Spinal cord (tissue), 10 donors: Measurements from ENCODE around the gene SHE. TPM values are rescaled to one million over a fixed set of nuclear protein-coding genes. Genes with fewer than 3 reads are reported as not detected.

ENCODE experiments used
- DNase-seq, 6 donors: peaks; one replicate each; pipeline versions ENCODE4 v3.0.0 to v3.0.0-alpha.2; 2013 to 2015; ENCODE audit warnings: low spot score in 6 of 6, low read depth in 4 of 6
- H3K27ac ChIP-seq: one replicate; pipeline ENCODE4 v1.5.1; 2013; ENCODE audit warnings: low read depth, low read length, control low read depth
- H3K27me3 ChIP-seq: one replicate; pipeline ENCODE4 v1.6.1; 2013; ENCODE audit warnings: low read length; ENCODE audit not compliant: control insufficient read depth, insufficient read depth
- H3K36me3 ChIP-seq: one replicate; pipeline ENCODE4 v1.6.1; 2013; ENCODE audit warnings: low read length; ENCODE audit not compliant: control insufficient read depth, insufficient read depth
- H3K4me1 ChIP-seq: one replicate; pipeline ENCODE4 v1.6.1; 2013; ENCODE audit warnings: low read length; ENCODE audit not compliant: control insufficient read depth, insufficient read depth
- H3K4me3 ChIP-seq: one replicate; pipeline ENCODE4 v1.5.1; 2013; ENCODE audit warnings: low read depth, low read length, control low read depth
- H3K9me3 ChIP-seq: one replicate; pipeline ENCODE4 v1.6.1; 2013; ENCODE audit warnings: low read length; ENCODE audit not compliant: control insufficient read depth, insufficient read depth
- WGBS: methylation state at CpG from one replicate; pipeline ENCODE4 v1.1.5; 2013; ENCODE audit warnings: missing lambda C conversion rate; ENCODE audit not compliant: insufficient coverage; 5-methylcytosine and 5-hydroxymethylcytosine counted together
- polyA plus RNA-seq, 2 donors: library from polyadenylated mRNA; unstranded; fragments of 120-200 nt; gene quantifications; one replicate each; pipeline ENCODE4 v1.2.1, GENCODE V29; 2013; ENCODE audit not compliant: insufficient read length in 2 of 2
- total RNA-seq, 2 donors: library from RNA; depleted of rRNA in 1 of 2; stranded (reverse); fragments of 120-200 nt in 1 of 2; fragments of >200 nt in 1 of 2; gene quantifications; one replicate each; pipeline versions ENCODE4 v1.2.3 to v1.2.4, GENCODE V29; 2013 to 2014
- donor health status: healthy.

The SHE gene
- total and polyA plus RNA-seq, 4 donors = 3.7 to 10.5 (median 5.9) TPM

DNA sequence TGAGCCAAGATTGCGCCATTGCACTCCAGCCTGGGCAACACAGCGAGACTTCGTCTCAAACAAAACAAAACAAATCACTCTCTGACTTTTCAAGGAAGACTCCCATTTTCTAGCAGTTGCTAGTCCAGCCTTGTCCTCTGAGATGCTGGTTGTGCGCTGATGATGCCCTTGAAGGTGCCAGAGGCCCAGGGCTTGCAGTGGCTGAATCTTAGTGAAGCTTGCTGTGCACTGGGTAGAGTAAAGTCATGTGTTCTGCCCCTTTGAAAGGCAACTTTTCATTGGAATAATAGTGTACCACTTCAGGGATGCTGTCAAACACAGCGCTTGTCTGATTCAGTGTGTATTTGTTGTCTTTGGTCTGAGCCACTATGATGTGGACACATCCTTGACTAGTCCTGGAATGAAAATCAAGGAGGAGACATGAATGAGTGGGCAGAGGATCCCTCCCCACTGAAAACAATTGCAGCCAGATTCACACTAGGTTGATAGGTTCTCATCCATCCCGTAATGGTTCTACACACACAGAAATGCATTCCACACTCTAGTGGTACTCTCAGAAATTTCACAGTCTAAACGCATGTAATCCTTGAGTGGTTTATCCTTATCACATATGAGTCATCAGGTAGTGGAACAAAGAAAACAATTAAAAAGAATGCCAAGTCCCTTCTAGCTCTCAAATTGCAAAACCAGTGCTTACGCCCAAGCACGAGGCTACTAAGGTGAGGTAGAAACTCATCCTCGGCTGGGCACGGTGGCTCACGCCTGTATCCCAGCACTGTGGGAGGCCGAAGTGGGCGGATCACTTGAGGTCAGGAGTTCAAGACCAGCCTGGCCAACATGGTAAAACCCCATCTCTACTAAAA lies 18.0 kb downstream of the SHE start:
- Histone ChIP-seq H3K27ac (no peak overlapping the region), H3K27me3 (peaks cover 5% of the 10 kb centered on the region), H3K9me3 (no peaks in the 10 kb centered on the region), H3K4me1 (peaks cover 6% of the 10 kb centered on the region), H3K36me3 (no peaks in the 10 kb centered on the region), H3K4me3 (no peak overlapping the region)
- WGBS = 92% methylated on average over 11 of the region's 14 CpGs
- no peak for DNase-seq

DNA sequence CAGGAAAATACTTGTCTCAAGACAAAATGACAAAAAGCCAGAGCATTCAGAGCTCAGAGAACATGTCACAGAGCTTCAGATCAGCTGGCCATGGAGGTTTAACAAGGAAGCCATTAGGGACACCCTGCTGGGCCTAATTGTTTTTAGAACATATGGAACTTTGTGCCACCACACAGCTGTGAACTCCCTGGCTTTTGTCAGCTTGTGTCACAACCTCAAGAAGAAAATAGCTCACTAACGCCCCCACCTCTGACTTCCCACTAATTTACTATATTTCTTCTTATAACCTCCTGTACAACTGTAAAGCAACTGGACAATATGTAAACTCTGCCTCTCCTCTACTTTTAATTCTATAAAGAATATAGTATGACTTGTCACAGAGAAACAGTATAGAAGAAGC lies 21.2 kb downstream of the SHE start:
- no peaks in the 10 kb centered on the region for H3K27me3 ChIP-seq
- no peak overlapping the region for H3K27ac ChIP-seq
- peaks cover 6% of the 10 kb centered on the region for H3K4me1 ChIP-seq
- H3K9me3 ChIP-seq = no peaks in the 10 kb centered on the region
- peak in 2 of 6 donors; percentile 20 to 76 for DNase-seq
- H3K36me3 ChIP-seq = no peaks in the 10 kb centered on the region
- H3K4me3 ChIP-seq = no peak overlapping the region
- WGBS = no CpG with 5 or more reads among the region's 1 CpG

DNA sequence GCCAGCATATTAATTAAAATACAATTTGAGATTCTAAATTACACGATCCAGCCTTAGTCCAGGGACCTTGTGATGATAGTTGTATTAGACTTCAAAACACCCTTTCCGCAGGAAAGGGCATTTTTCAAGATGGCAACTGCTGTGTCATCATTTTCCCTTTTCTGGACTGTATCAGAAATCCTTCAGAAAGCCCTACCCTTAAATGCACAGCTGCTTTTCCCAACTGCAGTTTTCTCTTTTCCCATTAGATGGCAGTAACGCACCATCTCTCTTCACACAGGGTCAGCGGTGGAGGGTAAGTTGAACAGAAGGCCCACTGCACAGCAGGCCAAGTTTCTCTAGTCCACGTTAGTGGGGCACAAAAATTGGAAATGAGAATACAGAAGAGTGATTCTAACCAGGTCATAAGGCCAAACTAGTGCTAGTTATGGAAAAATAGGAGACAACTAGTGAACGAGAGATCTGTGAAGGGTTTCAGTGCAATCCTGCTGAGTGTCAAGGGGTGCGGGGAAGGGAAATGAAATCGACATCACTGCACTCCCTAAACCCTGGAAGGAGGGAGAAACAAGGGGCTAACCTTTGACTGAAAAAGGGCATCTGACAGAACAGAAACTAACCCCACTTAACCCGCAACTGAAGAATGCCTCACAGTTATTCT lies 22.3 kb downstream of the SHE start:
- peak; percentile 81 to 96 (median 84) for DNase-seq
- Histone ChIP-seq H3K4me1 (peaks cover 11% of the 10 kb centered on the region), H3K27ac (no peak overlapping the region), H3K4me3 (no peak overlapping the region), H3K27me3 (no peaks in the 10 kb centered on the region), H3K9me3 (no peaks in the 10 kb centered on the region), H3K36me3 (no peaks in the 10 kb centered on the region)
- WGBS = 56% methylated on average over 3 of the region's 9 CpGs

DNA sequence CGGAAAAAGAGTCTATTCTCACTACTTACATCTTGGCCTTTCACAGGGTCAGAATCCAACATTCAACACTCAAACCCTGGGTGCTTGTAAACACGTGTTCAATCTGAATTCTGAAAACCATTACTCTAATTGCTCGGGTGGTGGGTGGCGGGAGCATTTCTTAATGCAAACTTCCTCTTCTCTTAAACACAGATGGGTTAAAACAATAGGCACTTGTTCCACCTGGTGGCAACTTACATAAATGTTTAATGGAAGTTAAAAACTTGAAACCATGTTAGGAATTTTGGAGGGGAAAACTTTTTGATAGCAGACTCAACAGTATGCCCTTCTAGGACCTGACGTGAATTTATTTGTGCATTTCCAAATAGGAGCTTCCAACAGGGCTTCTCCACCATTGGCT lies 23.6 kb downstream of the SHE start:
- no peak overlapping the region for H3K27ac ChIP-seq
- DNase-seq = no peak
- H3K9me3 ChIP-seq = no peaks in the 10 kb centered on the region
- no peak overlapping the region for H3K4me3 ChIP-seq
- H3K27me3 ChIP-seq = no peaks in the 10 kb centered on the region
- no peaks in the 10 kb centered on the region for H3K36me3 ChIP-seq
- peaks cover 21% of the 10 kb centered on the region for H3K4me1 ChIP-seq
- no CpG with 5 or more reads among the region's 5 CpGs for WGBS

DNA sequence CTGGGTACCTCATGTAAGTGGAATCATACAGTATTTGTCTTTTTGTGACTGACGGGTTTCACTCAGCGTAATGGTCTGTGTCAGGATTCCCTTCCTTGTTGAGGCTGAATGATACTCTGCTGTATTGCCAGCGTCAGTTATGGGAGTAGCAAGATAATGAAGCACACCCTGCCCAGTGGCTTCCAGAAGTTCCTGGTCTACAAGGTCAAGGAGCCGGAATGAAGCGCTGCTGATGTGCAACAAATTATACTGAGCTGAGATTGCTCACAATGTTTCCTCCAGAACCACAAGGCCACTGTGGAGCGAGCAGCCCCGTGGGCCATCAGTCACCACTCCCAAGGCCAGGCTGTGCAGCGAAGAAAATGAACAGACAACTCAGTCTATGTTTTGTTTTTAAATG lies 24.2 kb downstream of the SHE start:
- no peak for DNase-seq
- Histone ChIP-seq H3K4me3 (no peak overlapping the region), H3K27me3 (no peaks in the 10 kb centered on the region), H3K4me1 (peaks cover 21% of the 10 kb centered on the region), H3K9me3 (no peaks in the 10 kb centered on the region), H3K36me3 (no peaks in the 10 kb centered on the region), H3K27ac (no peak overlapping the region)
- 97% methylated on average over 5 of the region's 8 CpGs for WGBS

DNA sequence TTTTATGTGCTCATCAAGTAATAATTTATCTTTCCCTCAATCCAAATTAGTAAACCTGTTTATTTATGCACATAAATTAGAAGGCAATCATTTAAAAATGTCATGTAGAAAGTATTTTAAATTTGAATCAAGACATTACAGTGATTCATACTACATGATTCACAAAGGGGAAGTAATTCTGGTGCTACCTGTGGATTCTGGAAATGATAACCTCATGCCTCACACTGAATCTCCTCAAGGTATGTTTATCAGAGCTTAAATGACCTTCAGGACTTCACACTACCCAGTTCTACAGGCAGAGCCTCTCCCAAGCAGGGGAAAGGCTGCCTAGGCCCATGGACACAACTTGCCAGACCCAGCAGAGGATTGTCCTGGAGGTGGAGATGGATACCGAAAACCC lies 25.4 kb downstream of the SHE start:
- peaks cover 21% of the 10 kb centered on the region for H3K4me1 ChIP-seq
- no peaks in the 10 kb centered on the region for H3K9me3 ChIP-seq
- no peaks in the 10 kb centered on the region for H3K27me3 ChIP-seq
- H3K27ac ChIP-seq = no peak overlapping the region
- H3K4me3 ChIP-seq = no peak overlapping the region
- no peaks in the 10 kb centered on the region for H3K36me3 ChIP-seq
- WGBS = 100% methylated on average over 1 of the region's 1 CpG
- no peak for DNase-seq

DNA sequence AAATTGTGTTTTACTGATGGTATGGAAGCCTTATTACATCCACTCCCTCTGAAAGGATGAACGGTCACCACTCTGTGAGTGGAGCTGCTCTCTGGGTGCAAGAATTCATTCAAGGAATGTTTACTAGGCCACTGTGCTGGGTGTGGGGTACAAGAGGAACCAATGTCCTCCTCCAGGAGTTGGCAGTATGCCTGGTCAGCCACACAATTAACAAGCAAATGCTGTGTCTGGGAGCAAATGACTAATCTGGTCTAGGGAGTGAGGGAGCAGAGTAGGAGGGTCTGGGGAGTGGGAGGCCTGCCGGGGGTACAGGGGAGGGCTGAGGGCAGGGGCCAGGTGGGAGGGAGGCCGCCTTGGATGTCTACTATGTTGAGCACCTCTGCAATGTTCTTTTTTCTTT lies 27.4 kb downstream of the SHE start:
- Histone ChIP-seq H3K36me3 (no peaks in the 10 kb centered on the region), H3K4me3 (no peak overlapping the region), H3K27me3 (no peaks in the 10 kb centered on the region), H3K27ac (peak overlapping the region; percentile 47), H3K4me1 (peaks cover 15% of the 10 kb centered on the region), H3K9me3 (no peaks in the 10 kb centered on the region)
- WGBS = 43% methylated on average over 1 of the region's 3 CpGs
- DNase-seq = peak in 5 of 6 donors; percentile 44 to 91 (median 71)

DNA sequence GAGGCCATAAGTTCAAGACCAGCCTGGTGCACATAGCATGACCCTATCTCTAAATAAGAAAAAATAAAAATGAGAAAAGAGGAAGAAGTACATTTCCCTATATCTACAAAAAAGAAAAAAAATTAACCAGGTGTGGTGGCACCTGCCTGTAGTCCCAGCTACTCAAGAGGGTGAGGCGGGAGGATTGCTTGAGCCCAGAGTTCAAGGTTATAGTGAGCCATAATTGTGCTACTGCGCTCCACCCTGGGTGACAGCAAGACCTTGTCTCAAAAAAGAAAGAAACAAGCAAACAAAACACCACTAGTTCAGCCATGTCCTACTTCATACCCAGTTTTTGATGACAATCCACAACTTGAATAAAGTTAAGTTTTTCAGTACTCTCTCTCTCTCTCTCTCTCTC lies 30.9 kb downstream of the SHE start:
- H3K27ac ChIP-seq = no peak overlapping the region
- 94% methylated on average over 2 of the region's 2 CpGs for WGBS

DNA sequence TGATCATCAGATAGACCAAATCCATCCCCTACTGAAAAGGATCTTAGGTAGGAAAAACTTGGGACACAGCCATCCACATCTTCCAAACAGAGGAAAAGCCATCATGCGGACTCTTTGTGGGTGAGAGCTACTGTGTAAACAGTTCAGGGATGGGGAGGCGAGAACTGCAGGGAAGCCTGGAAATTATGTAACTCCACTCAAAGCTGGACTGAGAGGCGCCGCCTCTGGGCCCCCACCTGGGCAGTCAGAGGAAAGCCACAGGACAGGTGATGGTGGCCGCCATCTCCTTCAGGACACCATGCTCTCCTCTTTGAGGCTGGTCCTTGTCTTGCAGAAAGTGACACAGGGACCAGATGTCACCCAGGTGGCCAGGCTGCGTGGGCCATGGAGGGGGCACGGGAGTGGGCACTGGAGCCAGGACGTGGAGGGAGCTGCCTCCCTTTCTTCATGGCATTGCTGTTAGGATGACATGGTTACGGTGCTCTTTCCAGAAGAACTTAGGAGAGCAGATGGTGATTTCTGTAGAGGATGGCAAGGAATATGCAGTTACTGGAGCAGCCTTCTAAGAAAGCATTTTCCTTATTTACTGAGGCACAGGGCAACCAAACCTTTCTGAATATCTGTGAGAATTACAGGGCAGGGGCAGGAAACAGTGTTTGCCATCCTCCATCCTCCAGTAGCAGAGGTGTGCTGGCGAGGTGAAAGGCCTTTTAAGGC lies 32.2 kb downstream of the SHE start:
- 86% methylated on average over 7 of the region's 10 CpGs for WGBS

More for the DNA sequence above, 30.9 kb downstream of the SHE start:
- Histone ChIP-seq H3K36me3 (no peaks in the 10 kb centered on the region), H3K4me1 (peaks cover 25% of the 10 kb centered on the region), H3K4me3 (no peak overlapping the region), H3K27me3 (no peaks in the 10 kb centered on the region), H3K9me3 (no peaks in the 10 kb centered on the region)
- DNase-seq = no peak

More for the DNA sequence above, 32.2 kb downstream of the SHE start:
- H3K36me3 ChIP-seq = no peaks in the 10 kb centered on the region
- H3K27me3 ChIP-seq = no peaks in the 10 kb centered on the region
- H3K4me1 ChIP-seq = peaks cover 27% of the 10 kb centered on the region
- no peak overlapping the region for H3K27ac ChIP-seq
- H3K4me3 ChIP-seq = no peak overlapping the region
- no peaks in the 10 kb centered on the region for H3K9me3 ChIP-seq
- peak in 1 of 6 donors; percentile 22 for DNase-seq
